ENCODE measurements around the gene RAB35.

RAB35 gene

GRCh38 chr12:120071493-120072020 is 45.0 kb downstream of the RAB35 start:
- DNase-seq (ENCODE audit: low read depth), result no peak
- no peak overlapping the region for H3K4me3 ChIP-seq (replicated peaks; ENCODE audit: low read depth, low read length)
- TF ChIP-seq CTCF (IDR thresholded peaks at IDR 0.05; ENCODE audit: low read length, missing control alignments), result no peak

- no peak for DNase-seq (ENCODE audit: low read depth)
- no peak overlapping the region for H3K4me3 ChIP-seq (replicated peaks; ENCODE audit: low read depth, low read length)
- TF ChIP-seq CTCF (IDR thresholded peaks at IDR 0.05; ENCODE audit: low read length, missing control alignments), result no peak
These were observed 47.3 kb downstream of the RAB35 start for GRCh38 chr12:120069278-120069677.

- TF ChIP-seq CTCF (IDR thresholded peaks at IDR 0.05; ENCODE audit: low read length, missing control alignments), result no peak
- H3K4me3 ChIP-seq (replicated peaks; ENCODE audit: low read depth, low read length), result no peak overlapping the region
- no peak for DNase-seq (ENCODE audit: low read depth)
These were observed 48.7 kb downstream of the RAB35 start for GRCh38 chr12:120067901-120068300.

GRCh38 chr12:120067084-120067869 is 49.3 kb downstream of the RAB35 start:
- TF ChIP-seq CTCF (IDR thresholded peaks at IDR 0.05; ENCODE audit: low read length, missing control alignments), result no peak
- DNase-seq (ENCODE audit: low read depth), result no peak
- H3K4me3 ChIP-seq (replicated peaks; ENCODE audit: low read depth, low read length), result no peak overlapping the region

- H3K4me3 ChIP-seq (replicated peaks; ENCODE audit: low read depth, low read length), result no peak overlapping the region
- TF ChIP-seq CTCF (IDR thresholded peaks at IDR 0.05; ENCODE audit: low read length, missing control alignments), result no peak
- no peak for DNase-seq (ENCODE audit: low read depth)
These were observed 50.2 kb downstream of the RAB35 start for GRCh38 chr12:120066341-120066740.

- no peak overlapping the region for H3K4me3 ChIP-seq (replicated peaks; ENCODE audit: low read depth, low read length)
- DNase-seq (ENCODE audit: low read depth), result no peak
- no peak for TF ChIP-seq CTCF (IDR thresholded peaks at IDR 0.05; ENCODE audit: low read length, missing control alignments)
These were observed 51.1 kb downstream of the RAB35 start for GRCh38 chr12:120065472-120065871.

Data from fibroblast of pulmonary artery (primary cell).